GM12878 (cell line): ENCODE data around the gene TSKU. TPM values are rescaled to one million over a fixed set of nuclear protein-coding genes. Genes with fewer than 3 reads are reported as not detected.

ENCODE experiments used
- ATAC-seq: fragments of 200-7000 bp; cut with Tn5 transposase; 3 replicates; pipeline ENCODE4 v1.9.1; 2020; ENCODE audit warnings: mild to moderate bottlenecking, moderate library complexity
- BruUV-seq: library from RNA; stranded (reverse); fragments of 400-500 nt; replicated peaks from 2 replicates; lab custom pipeline; 2021; lab: Mats Ljungman, UMichigan
- CTCF ChIA-PET: fragments of 300-600 bp; sonication (Branson Sonifier 250); formaldehyde crosslinking; extraction: SDS; loops from one replicate; lab custom pipeline; 2021; ENCODE audit warnings: inconsistent platforms; lab: Yijun Ruan, JAX
- POLR2A ChIA-PET: fragments of 350-600 bp; formaldehyde crosslinking; extraction: SDS; loops from one replicate; lab custom pipeline; 2021; ENCODE audit warnings: inconsistent platforms; lab: Charles Lee
- RAD21 ChIA-PET: fragments of 300-600 bp; sonication (Branson Sonifier 250); formaldehyde crosslinking; loops from one replicate; lab custom pipeline; 2023; ENCODE audit warnings: antibody characterized with exemption; ENCODE audit not compliant: unreplicated experiment; lab: Charles Lee
- SMC1A ChIA-PET: fragments of 300-600 bp; sonication (Branson Sonifier 250); formaldehyde crosslinking; loops from one replicate; lab custom pipeline; 2023; ENCODE audit not compliant: unreplicated experiment, uncharacterized antibody; lab: Charles Lee
- DNase-seq: peaks from one replicate; pipeline ENCODE4 v3.0.0-alpha.2; 2011; ENCODE audit warnings: low read depth, low spot score
- FAIRE-seq: peaks from 3 replicates; lab custom pipeline; 2011; peaks lifted over from hg19 to GRCh38; lab: Jason Lieb, UNC
- H2AFZ ChIP-seq: 2 replicates; pipeline ENCODE4 v1.6.0; 2011; ENCODE audit warnings: low read depth, low read length, control low read depth; ENCODE audit not compliant: control insufficient read depth
- H3K27ac ChIP-seq: 2 replicates; pipeline ENCODE4 v1.5.1; 2011; ENCODE audit warnings: control low read depth; ENCODE audit not compliant: control insufficient read depth, insufficient read depth
- H3K27me3 ChIP-seq, 2 experiments: replicated peaks in 1 of 2; 2 replicates each; pipeline versions ENCODE4 v1.6.0 to v1.6.1; 2011; ENCODE audit warnings: low read length in 1 of 2; ENCODE audit not compliant: control insufficient read depth in 2 of 2, insufficient read depth in 2 of 2
- H3K36me3 ChIP-seq, 2 experiments: 2 replicates each; pipeline ENCODE4 v1.5.1; 2011; ENCODE audit warnings: low read length in 1 of 2; ENCODE audit not compliant: control insufficient read depth in 2 of 2, insufficient read depth in 2 of 2
- H3K4me1 ChIP-seq: 2 replicates; pipeline ENCODE4 v1.6.1; 2011; ENCODE audit warnings: mild to moderate bottlenecking, low read length, moderate library complexity, mixed read lengths; ENCODE audit not compliant: control insufficient read depth, insufficient read depth
- H3K4me2 ChIP-seq: 2 replicates; pipeline ENCODE4 v1.6.0; 2011; ENCODE audit warnings: control low read depth; ENCODE audit not compliant: control insufficient read depth, insufficient read depth
- H3K4me3 ChIP-seq: fragments of 200-600 bp; sonication (generic); 2 replicates; pipeline ENCODE4 v1.5.1; 2016
- H3K79me2 ChIP-seq: 2 replicates; pipeline ENCODE4 v1.6.0; 2011; ENCODE audit warnings: low read length; ENCODE audit not compliant: control insufficient read depth, insufficient read depth
- H3K9ac ChIP-seq: 2 replicates; pipeline ENCODE4 v1.8.0; 2011; ENCODE audit warnings: low read length, control low read depth, mixed read lengths; ENCODE audit not compliant: control insufficient read depth, insufficient read depth
- H3K9me3 ChIP-seq: replicated peaks from 3 replicates; pipeline ENCODE4 v1.5.1; 2011; ENCODE audit warnings: mild to moderate bottlenecking, low read length; ENCODE audit not compliant: control insufficient read depth, insufficient read depth
- H4K20me1 ChIP-seq: 2 replicates; pipeline ENCODE4 v1.6.0; 2011; ENCODE audit not compliant: control insufficient read depth, insufficient read depth
- CUX1 ChIP-seq: IDR thresholded peaks from 2 replicates; pipeline ENCODE4 v1.6.1; 2012; ENCODE audit warnings: improper control_type of control experiment, low read depth, low read length; ENCODE audit not compliant: insufficient replicate concordance
- ESRRA ChIP-seq: IDR thresholded peaks from 2 replicates; pipeline ENCODE4 v1.6.1; 2012; ENCODE audit warnings: mild to moderate bottlenecking, low read length, improper control_type of control experiment
- RB1 ChIP-seq: fragments of 450-650 bp; formaldehyde crosslinking; IDR thresholded peaks from 2 replicates; pipeline ENCODE4 v1.6.1; 2017; ENCODE audit warnings: mild to moderate bottlenecking, borderline replicate concordance
- SP1 ChIP-seq: IDR thresholded peaks from one replicate; pipeline ENCODE4 v1.6.1; 2011; ENCODE audit warnings: low read depth, low read length
- SREBF2 ChIP-seq: IDR thresholded peaks from 2 replicates; pipeline ENCODE4 v1.6.1; 2012; ENCODE audit warnings: mild to moderate bottlenecking, low read length
- SRF ChIP-seq, 2 experiments: IDR thresholded peaks; 2 replicates each; pipeline ENCODE4 v1.6.1; 2011; ENCODE audit warnings: low read depth in 2 of 2, low read length in 2 of 2, mild to moderate bottlenecking in 1 of 2, moderate library complexity in 1 of 2
- YBX1 ChIP-seq: fragments of 450-650 bp; IDR thresholded peaks from 2 replicates; pipeline ENCODE4 v1.6.1; 2016; ENCODE audit warnings: antibody characterized with exemption
- ZBED1 ChIP-seq: IDR thresholded peaks from 2 replicates; pipeline ENCODE4 v1.6.1; 2016; ENCODE audit warnings: borderline replicate concordance
- WGBS: methylation state at CpG from one replicate; pipeline ENCODE4 v1.1.6; 2016; ENCODE audit warnings: low lambda C conversion rate; ENCODE audit not compliant: insufficient replicate concordance, insufficient coverage; ENCODE audit errors: missing lambda C conversion rate; 5-methylcytosine and 5-hydroxymethylcytosine counted together
- in situ Hi-C: fragments of 300-500 bp; cut with MboI; formaldehyde crosslinking; loops from 9 replicates; pipeline ENCODE4 v1.14.3; 2018; ENCODE audit warnings: mixed read lengths
- intact Hi-C: fragments of 100-400 bp; cut with micrococcal nuclease; formaldehyde crosslinking; loops from one replicate; pipeline ENCODE4 v1.14.2; 2022; ENCODE audit not compliant: unreplicated experiment
- polyA plus RNA-seq, 11 experiments: library from polyadenylated mRNA; depleted of rRNA in 4 of 11; unstranded in 6 of 11; stranded (reverse) in 5 of 11; fragments of >200 nt; fragmentation: Nextera tagmentation in 4 of 11; fragmentation: Illumina TruSeq in 1 of 11; extraction: Ambion mirVana in 4 of 11; extraction: Trizol in 1 of 11; gene quantifications; 1 replicate in 1 of 11; 2 replicates in 10 of 11; pipeline versions ENCODE4 v1.2.1 to v1.2.3, GENCODE V29; 2011 to 2016; ENCODE audit warnings: inconsistent platforms in 2 of 11, missing spikeins in 2 of 11, low read depth in 1 of 11
- total RNA-seq, 4 experiments: library from RNA; depleted of rRNA in 3 of 4; stranded (reverse); fragments of >200 nt in 3 of 4; fragmentation: Illumina TruSeq in 1 of 4; extraction: Trizol in 1 of 4; gene quantifications; 2 replicates each; pipeline versions ENCODE4 v1.2.1 to v1.2.3, GENCODE V29; 2013 to 2021

The TSKU gene
- total and polyA plus RNA-seq, 10 of the 15 experiments (the other 5 are each of a cell fraction or from before 2014, with no cell fraction given) = 0.04 to 1.5 (median 0.62) TPM

GRCh38 chr11:76735841-76736240 lies 47.3 kb upstream of the TSKU start:
- CTCF ChIA-PET = interaction anchor here (0.7 to 3.0 kb wide), 5 partner anchors 12 to 182 kb away, joined by 3 to 36 read pairs (median 5); no protein-coding TSS in a partner anchor
- BruUV-seq = no TSS peak
- FAIRE-seq = no peak

More at GRCh38 chr11:76735841-76736240, 47.3 kb upstream of the TSKU start:
- ATAC-seq (no peak), DNase-seq (no peak)
- Histone ChIP-seq H3K27me3 (peaks cover 0 to 3% of the 10 kb centered on the region in 2 experiments; a peak in 2 of 4 replicates), H3K79me2 (no peaks in the 10 kb centered on the region), H2AFZ (no peak overlapping the region), H3K4me3 (no peak overlapping the region), H3K4me2 (no peak overlapping the region), H3K36me3 (no peaks in the 10 kb centered on the region), H3K27ac (no peak overlapping the region), H3K9me3 (no peaks in the 10 kb centered on the region), H4K20me1 (no peaks in the 10 kb centered on the region), H3K9ac (no peak overlapping the region), H3K4me1 (no peaks in the 10 kb centered on the region)
- in situ Hi-C loops = no loop called here
- TF ChIP-seq CUX1 = no peak
- TF ChIP-seq SP1 = no peak
- TF ChIP-seq RB1 = no peak
- TF ChIP-seq YBX1 = no peak
- TF ChIP-seq SRF (IDR thresholded peaks at IDR 0.05; ENCODE audit: low read depth in 2 of 2, low read length in 2 of 2) = no peak
- no peak for TF ChIP-seq SREBF2
- no peak for TF ChIP-seq ZBED1
- TF ChIP-seq ESRRA = no peak
- WGBS = 52% methylated on average over 13 of the region's 13 CpGs
- intact Hi-C loops = loop anchor here (10.0 kb wide), 2 partner anchors 309 to 369 kb away; partner anchors contain the start of gene OMP
- RAD21 ChIA-PET = no interaction called here
- SMC1A ChIA-PET = interaction anchor here (2.5 kb wide), 1 partner anchor 62 kb away, joined by 10 read pairs; no protein-coding TSS in a partner anchor
- POLR2A ChIA-PET = no interaction called here
